CD4-positive, alpha-beta T cell treated with Interleukin-2 at 100 ng/mL for 4 hours (primary cell): Measurements from ENCODE around the gene SAMD4B.
A peak's percentile ranks its signal among the peaks of the same experiment; 100 is the strongest.
"Not testable (repeated sequence)": the region's sequence is repeated elsewhere in the genome, so short reads cannot be mapped to it uniquely, and the experiment has no call there.

Experiments used
- DNase-seq: peaks from one replicate; pipeline ENCODE4 v3.0.0-alpha.2; 2020; ENCODE audit warnings: low spot score

SAMD4B gene, protein sequence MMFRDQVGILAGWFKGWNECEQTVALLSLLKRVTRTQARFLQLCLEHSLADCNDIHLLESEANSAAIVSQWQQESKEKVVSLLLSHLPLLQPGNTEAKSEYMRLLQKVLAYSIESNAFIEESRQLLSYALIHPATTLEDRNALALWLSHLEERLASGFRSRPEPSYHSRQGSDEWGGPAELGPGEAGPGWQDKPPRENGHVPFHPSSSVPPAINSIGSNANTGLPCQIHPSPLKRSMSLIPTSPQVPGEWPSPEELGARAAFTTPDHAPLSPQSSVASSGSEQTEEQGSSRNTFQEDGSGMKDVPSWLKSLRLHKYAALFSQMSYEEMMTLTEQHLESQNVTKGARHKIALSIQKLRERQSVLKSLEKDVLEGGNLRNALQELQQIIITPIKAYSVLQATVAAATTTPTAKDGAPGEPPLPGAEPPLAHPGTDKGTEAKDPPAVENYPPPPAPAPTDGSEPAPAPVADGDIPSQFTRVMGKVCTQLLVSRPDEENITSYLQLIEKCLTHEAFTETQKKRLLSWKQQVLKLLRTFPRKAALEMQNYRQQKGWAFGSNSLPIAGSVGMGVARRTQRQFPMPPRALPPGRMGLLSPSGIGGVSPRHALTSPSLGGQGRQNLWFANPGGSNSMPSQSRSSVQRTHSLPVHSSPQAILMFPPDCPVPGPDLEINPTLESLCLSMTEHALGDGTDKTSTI

GRCh38 chr19:39341719-39342604 lies at the start of gene SAMD4B:
SAMD4B (plus strand) TSS chr19:39342421; CDS start chr19:39356894, 14,473 bp downstream.
- DNase-seq, result peak; percentile 99

DNA sequence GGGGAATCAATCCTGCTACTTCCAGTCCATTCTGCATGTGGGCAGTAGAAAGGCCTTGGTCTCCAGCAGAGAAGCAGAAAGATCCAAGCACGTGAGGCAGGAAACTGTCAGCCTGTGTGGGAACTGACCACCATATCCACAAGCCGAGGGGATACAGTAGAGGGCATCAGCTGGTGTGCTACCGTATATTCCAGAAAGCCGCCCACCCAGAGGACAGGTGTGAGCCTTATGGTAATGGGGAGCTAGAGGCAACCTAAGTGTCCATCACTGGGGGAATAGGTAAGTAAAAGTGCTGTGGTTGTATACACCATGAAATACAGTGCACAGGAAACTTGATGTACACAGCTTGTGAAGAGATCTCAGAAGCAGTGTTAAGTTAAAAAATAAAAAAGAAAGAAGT lies 48.8 kb upstream of the SAMD4B start:
- DNase-seq, result no peak

- no peak for DNase-seq
Measured at GRCh38 chr19:39296055-39296645, 46.1 kb upstream of the SAMD4B start, which contains the start of gene IFNL1. IFNL1 (plus strand) TSS chr19:39296407; CDS start chr19:39296422, 15 bp downstream.

GRCh38 chr19:39296906-39297305 lies 45.3 kb upstream of the SAMD4B start:
- DNase-seq, result no peak

DNA sequence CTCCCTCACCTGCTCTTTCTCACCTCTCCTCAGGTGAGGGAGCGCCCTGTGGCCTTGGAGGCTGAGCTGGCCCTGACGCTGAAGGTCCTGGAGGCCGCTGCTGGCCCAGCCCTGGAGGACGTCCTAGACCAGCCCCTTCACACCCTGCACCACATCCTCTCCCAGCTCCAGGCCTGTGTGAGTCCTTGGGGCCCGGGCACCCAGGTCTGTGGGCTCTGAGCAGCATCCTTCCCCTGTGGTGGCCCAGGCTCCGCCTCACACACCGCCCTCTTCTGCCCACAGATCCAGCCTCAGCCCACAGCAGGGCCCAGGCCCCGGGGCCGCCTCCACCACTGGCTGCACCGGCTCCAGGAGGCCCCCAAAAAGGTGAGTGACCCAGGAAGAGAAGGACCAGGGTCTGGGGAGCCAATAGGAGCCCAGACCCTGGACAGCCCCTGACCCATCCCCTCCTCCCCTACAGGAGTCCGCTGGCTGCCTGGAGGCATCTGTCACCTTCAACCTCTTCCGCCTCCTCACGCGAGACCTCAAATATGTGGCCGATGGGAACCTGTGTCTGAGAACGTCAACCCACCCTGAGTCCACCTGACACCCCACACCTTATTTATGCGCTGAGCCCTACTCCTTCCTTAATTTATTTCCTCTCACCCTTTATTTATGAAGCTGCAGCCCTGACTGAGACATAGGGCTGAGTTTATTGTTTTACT lies 44.1 kb upstream of the SAMD4B start:
- DNase-seq, result peak; percentile 53

GRCh38 chr19:39299404-39299803 lies 42.8 kb upstream of the SAMD4B start:
- DNase-seq, result peak; percentile 26

DNA sequence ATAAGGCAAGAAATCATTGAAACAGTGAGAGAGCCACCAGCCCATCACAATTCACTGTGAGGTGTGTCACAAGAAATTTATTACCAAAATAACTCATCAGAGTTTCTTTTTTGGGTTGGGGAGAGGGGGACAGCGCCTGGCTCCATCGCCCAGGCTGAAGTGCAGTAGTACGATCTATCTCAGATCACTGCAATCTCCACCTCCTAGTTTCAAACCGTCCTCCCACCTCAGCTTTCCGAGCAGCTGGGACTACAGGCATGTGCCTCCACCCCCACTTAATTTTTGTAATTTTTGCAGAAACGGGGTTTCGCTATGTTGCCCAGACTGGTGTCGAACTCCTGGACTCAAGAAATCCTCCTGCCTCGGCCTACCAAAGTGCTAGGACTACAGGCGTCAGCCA lies 42.4 kb upstream of the SAMD4B start:
- DNase-seq, result no peak

DNA sequence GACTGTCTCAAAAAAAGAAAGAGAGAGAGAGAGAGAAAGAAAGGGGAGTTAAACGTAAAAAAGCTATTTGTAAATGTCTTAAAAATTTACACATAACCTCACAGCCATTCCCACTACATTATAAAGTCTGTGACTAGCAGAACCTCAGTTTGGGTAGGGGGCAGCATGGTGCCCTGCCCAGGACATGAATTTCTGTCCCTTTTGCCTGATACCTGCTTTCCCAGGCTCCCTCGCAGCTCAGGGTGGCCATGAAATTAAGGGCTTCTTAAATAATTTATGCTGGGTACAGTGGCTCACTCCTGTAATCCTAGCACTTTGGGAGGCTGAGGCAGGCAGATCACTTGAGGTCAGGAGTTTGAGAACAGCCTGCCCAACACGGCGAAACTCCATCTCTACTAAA lies 41.2 kb upstream of the SAMD4B start:
- DNase-seq, result no peak

DNA sequence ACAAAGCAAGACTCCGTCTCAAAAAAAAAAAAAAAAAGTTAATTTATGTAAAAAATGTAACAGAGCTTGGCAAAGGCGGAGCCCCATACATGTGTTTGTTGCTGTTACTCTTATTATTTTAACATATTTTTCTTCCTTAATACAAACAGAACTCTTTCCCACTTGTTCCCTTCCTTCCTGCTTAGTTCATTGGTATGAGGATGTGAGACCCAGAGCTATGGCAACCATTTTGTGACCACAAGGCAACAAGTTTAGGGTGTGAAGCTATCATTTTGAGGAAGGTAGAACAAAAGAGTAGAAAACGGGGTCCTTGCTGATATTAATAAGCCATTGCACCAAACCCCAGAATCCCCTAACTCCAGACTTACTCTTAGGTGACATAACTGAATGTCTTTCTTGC lies 40.7 kb upstream of the SAMD4B start:
- no peak for DNase-seq

- DNase-seq, result no peak
Measured at GRCh38 chr19:39303373-39304184, 38.6 kb upstream of the SAMD4B start.

- DNase-seq, result no peak
Measured at GRCh38 chr19:39304185-39304513, 38.1 kb upstream of the SAMD4B start.

- no peak for DNase-seq
Measured at GRCh38 chr19:39304701-39305571, 37.3 kb upstream of the SAMD4B start.

DNA sequence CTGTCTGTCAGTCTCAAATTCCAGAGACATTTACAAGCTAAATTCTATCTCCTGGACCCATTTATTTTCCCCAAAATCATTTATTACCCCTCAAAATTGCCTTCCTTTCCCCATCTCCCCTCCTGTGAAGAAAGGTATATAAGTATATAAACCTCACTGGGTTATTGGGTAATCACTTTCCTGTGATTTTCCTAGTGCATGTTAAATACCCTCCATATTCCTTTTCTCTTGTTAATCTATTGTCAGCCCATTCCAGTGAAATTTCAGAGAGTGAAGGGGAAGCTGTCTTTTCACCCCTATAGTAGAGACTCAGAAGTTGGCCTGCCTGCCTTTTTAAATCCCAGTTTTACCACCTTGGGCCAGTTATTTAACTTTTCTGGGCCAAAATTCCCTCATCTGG lies 36.1 kb upstream of the SAMD4B start:
- no peak for DNase-seq

DNA sequence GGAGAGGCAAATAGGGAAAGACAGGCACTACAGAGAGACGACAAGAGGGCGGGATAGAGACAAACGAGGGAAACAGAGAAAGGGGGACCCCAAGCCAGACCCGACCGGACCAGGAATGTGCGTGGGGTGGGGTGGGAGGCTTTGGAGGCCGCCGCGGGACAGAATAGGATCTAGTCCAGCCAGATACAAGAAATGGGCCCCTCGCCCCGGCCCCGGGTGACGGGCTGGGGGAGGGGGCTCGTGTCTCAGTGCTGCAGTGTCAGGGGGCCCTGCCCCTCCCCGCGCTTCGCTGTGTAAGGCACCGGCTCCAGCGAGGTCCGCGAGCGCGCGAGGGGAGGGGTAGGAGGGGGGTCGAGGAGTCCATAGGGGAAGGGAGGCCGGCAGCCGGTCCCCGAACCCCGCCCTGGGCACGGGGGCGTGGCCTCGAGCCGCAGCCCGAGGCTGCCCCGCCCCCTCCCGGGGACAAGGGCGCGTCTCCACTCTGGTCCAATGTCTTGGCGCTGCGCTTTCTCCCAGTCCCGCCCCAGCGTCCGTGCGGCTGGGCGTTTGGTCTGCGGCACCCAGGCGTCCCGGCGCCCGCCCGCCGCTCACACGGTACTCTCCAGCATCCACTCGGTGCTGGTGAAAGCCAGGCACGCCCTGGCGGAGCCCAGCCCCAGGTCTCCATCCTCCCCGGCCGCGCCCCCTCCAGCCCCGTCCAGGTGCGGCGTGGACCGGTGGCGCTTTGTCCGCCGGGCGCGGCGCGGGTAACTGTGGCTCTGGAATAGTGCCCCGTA lies 35.0 kb upstream of the SAMD4B start:
- no peak for DNase-seq

DNA sequence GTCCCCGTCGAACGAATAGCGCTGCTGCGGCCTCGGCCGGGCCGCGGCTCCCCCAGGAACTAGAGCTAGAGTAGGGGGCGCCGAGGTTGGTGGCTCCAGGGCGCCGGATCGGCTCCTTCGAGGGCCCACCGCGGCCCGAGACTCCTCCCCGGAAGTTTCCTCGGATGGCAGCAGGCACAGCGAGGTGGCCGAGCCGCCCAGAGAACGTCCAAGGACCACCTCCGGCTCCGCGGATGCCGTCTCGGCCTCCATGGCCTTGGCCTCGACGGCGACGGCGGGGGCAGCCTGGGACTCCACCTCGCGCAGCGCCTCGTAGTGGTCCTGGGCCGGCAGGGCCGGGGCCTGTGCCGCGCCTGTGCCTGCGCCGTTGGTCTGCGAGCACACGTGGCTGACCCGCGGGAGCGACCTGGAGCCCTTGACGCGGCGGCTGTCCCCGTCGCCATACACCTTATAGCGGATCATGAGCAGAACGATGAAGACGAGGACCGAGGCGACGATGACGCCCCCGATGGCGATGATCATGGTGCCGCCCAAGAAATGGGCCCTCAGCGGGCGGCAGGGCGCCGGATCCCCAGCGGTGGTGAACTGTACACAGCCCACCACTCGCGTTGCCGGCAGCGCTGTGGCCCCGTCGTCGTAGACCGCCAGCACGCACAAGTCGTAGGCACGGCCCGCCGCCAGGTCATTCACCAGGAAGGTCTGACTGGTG lies 34.2 kb upstream of the SAMD4B start:
- DNase-seq, result no peak

DNA sequence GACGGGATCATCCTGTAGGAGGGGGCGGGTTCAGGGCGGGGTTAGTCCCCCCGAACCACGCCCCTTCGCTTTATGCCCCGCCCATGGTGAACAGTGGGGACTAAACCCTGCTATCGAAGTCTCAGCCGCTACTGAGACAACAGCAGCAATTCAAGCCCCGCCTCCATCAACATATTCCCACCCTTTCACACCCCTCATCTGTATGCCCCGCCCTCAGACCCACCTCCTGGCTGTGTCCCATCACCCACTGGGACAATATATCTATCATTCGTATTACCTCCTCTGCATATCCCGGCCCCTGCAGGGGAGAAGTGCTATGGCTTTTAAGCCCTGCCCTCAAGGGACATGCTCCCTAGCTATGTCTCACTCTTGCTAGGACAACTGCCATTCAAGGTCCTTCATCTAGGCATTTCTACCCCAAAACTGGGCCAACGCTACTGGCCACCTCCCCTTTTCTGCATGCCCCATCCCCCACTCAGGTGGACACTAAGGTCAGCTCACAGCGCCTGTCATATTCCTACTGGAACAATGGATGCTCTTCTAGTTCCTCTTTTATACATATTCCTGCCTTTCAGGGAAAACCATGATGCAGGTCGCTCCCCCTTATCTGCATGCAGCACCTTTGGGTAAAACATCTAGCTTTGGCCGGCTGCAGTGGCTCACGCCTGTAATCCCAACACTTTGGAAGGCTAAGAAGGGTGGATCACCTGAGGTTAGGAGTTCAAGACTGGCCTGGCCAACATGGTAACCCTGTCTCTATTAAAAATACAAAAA lies 33.5 kb upstream of the SAMD4B start:
- DNase-seq, result no peak

DNA sequence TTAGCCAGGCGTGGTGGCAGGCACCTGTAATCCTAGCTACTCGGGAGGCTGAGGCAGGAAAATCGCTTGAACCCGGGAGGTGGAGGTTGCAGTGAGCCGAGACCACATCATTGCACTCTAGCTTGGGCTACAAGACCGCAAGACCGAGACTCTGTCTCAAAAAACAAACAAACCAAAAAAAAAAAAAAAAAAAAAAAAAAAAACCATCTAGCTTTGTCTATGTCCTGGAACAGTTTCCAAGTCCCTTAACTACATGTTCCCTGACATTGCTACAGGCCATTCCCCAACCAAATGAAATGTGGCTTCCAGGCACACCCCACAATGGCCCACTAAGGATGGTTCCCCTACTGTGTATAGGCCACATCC lies 32.9 kb upstream of the SAMD4B start:
- DNase-seq, result not testable (repeated sequence)
